Measurements from ENCODE around the gene ICA1.

DNA sequence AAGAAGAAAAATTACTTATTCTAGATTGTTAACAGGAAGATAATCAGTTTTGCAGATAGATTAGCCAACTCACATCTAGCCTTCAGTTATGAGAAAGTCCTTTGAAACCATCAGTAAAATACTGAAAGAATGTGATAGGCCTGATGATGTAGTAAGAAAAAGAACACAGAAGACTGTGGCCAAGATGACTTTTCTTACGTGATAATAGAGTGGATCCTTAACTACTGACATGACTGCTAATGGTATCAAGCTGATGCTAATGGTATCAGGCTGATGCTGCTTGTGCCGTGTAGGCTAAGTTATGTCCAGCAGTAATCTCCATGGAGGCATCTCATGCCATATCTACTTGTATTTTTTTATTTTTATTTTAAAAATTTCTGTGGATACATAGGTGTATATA, 179.2 kb downstream of the ICA1 start:
- no peak for TF ChIP-seq POLR2A (IDR thresholded peaks at IDR 0.05)
- TF ChIP-seq EP300 (IDR thresholded peaks at IDR 0.05), result no peak
